Prostate gland (tissue), 2 donors: Measurements from ENCODE around the gene DRG1. TPM values are rescaled to one million over a fixed set of nuclear protein-coding genes. Genes with fewer than 3 reads are reported as not detected.

ENCODE experiments used
- DNase-seq: peaks from one replicate; pipeline ENCODE4 v3.0.0-alpha.2; 2019; ENCODE audit warnings: low spot score
- H3K27ac ChIP-seq, 2 donors: fragments of 200-600 bp; sonication (generic); 2 replicates each; pipeline ENCODE4 v1.5.1; 2017 to 2019
- H3K27me3 ChIP-seq: fragments of 200-600 bp; sonication (generic); replicated peaks from 2 replicates; pipeline ENCODE4 v1.5.1; 2019; ENCODE audit not compliant: insufficient read depth
- H3K36me3 ChIP-seq, 2 donors: fragments of 200-600 bp; sonication (generic); 1 replicate in 1 of 2; 2 replicates in 1 of 2; pipeline versions ENCODE4 v1.5.1 to v1.8.1; 2017 to 2019
- H3K4me1 ChIP-seq: fragments of 200-600 bp; sonication (generic); replicated peaks from 2 replicates; pipeline ENCODE4 v1.5.1; 2019
- H3K4me3 ChIP-seq, 2 donors: fragments of 200-600 bp; sonication (generic); 2 replicates each; pipeline ENCODE4 v1.5.1; 2017 to 2019
- H3K9me3 ChIP-seq: fragments of 200-600 bp; sonication (generic); 2 replicates; pipeline ENCODE4 v1.5.1; 2017
- CTCF ChIP-seq, 4 experiments: fragments of 200-600 bp in 2 of 4; fragments of 450-650 bp in 2 of 4; sonication (generic) in 2 of 4; IDR thresholded peaks; 1 replicate in 3 of 4; 2 replicates in 1 of 4; pipeline ENCODE4 v1.5.1; 2016 to 2019; ENCODE audit warnings: antibody characterized with exemption in 4 of 4, mild to moderate bottlenecking in 2 of 4, moderate library complexity in 2 of 4
- POLR2A ChIP-seq: fragments of 450-650 bp; IDR thresholded peaks from one replicate; pipeline ENCODE4 v1.6.1; 2016; ENCODE audit warnings: antibody characterized with exemption, mild to moderate bottlenecking
- POLR2AphosphoS5 ChIP-seq: sonication (generic); formaldehyde crosslinking; IDR thresholded peaks from one replicate; pipeline ENCODE4 v1.6.1; 2017; ENCODE audit warnings: antibody characterized with exemption
- WGBS: methylation state at CpG from one replicate; pipeline ENCODE4 v1.1.5; 2018; 5-methylcytosine and 5-hydroxymethylcytosine counted together
- intact Hi-C: fragments of 100-400 bp; cut with DNase I; formaldehyde crosslinking; loops from one replicate; pipeline ENCODE4 v1.14.2; 2022
- total RNA-seq, 2 donors: library from RNA; depleted of rRNA; stranded (reverse); fragments of >200 nt; gene quantifications; one replicate each; pipeline ENCODE4 v1.1.0, GENCODE V29; 2016

Gene DRG1
- total RNA-seq, 2 donors from 2014 or later = 61.6 to 82.1 TPM

- no peaks in the 10 kb centered on the region for H3K36me3 ChIP-seq
- no peak for TF ChIP-seq POLR2AphosphoS5
- no peak for TF ChIP-seq CTCF (IDR thresholded peaks at IDR 0.05)
- TF ChIP-seq POLR2A = no peak
- no peak for DNase-seq
- H3K27me3 ChIP-seq = no peaks in the 10 kb centered on the region
- 91% methylated on average over 2 of the region's 2 CpGs for WGBS
- intact Hi-C loops = loop anchor here (10.0 kb wide), 1 partner anchor 188 kb away; no protein-coding TSS in a partner anchor
- H3K27ac ChIP-seq = no peak overlapping the region
- no peak overlapping the region for H3K4me3 ChIP-seq
- no peaks in the 10 kb centered on the region for H3K9me3 ChIP-seq
- no peaks in the 10 kb centered on the region for H3K4me1 ChIP-seq
Measured at GRCh38 chr22:31446767-31447166, 47.4 kb downstream of the DRG1 start.

GRCh38 chr22:31447337-31447736 lies 47.9 kb downstream of the DRG1 start:
- Histone ChIP-seq H3K27me3 (no peaks in the 10 kb centered on the region), H3K9me3 (no peaks in the 10 kb centered on the region), H3K4me3 (no peak overlapping the region), H3K36me3 (no peaks in the 10 kb centered on the region), H3K4me1 (no peaks in the 10 kb centered on the region), H3K27ac (no peak overlapping the region)
- WGBS = 89% methylated on average over 3 of the region's 3 CpGs
- intact Hi-C loops = loop anchor here (10.0 kb wide), 1 partner anchor 187 kb away; no protein-coding TSS in a partner anchor
- no peak for TF ChIP-seq CTCF (IDR thresholded peaks at IDR 0.05)
- DNase-seq = no peak

- TF ChIP-seq POLR2A (no peak), CTCF (IDR thresholded peaks at IDR 0.05) (no peak), POLR2AphosphoS5 (no peak)
Measured at GRCh38 chr22:31448382-31448781, 49.0 kb downstream of the DRG1 start.

GRCh38 chr22:31449506-31449905 lies 50.1 kb downstream of the DRG1 start:
- 94% methylated on average over 4 of the region's 4 CpGs for WGBS
- no peak overlapping the region for H3K27ac ChIP-seq
- DNase-seq = no peak
- no peak overlapping the region for H3K4me3 ChIP-seq
- H3K9me3 ChIP-seq = no peaks in the 10 kb centered on the region
- peaks cover 0 to 12% of the 10 kb centered on the region in 2 donors for H3K36me3 ChIP-seq
- H3K27me3 ChIP-seq = no peaks in the 10 kb centered on the region
- intact Hi-C loops = loop anchor here (10.0 kb wide), 1 partner anchor 185 kb away; no protein-coding TSS in a partner anchor
- TF ChIP-seq CTCF (IDR thresholded peaks at IDR 0.05) = no peak
- TF ChIP-seq POLR2A = no peak
- TF ChIP-seq POLR2AphosphoS5 = no peak
- H3K4me1 ChIP-seq = no peaks in the 10 kb centered on the region

More at GRCh38 chr22:31448382-31448781, 49.0 kb downstream of the DRG1 start:
- Histone ChIP-seq H3K27ac (no peak overlapping the region), H3K36me3 (peaks cover 0 to under 1% of the 10 kb centered on the region in 2 donors), H3K27me3 (no peaks in the 10 kb centered on the region), H3K4me1 (no peaks in the 10 kb centered on the region), H3K4me3 (no peak overlapping the region), H3K9me3 (no peaks in the 10 kb centered on the region)
- 80% methylated on average over 2 of the region's 2 CpGs for WGBS
- no peak for DNase-seq
- intact Hi-C loops = loop anchor here (10.0 kb wide), 1 partner anchor 186 kb away; no protein-coding TSS in a partner anchor

- H3K36me3 ChIP-seq = peaks cover 0 to 12% of the 10 kb centered on the region in 2 donors
- TF ChIP-seq CTCF (IDR thresholded peaks at IDR 0.05) (peak in 3 of 4 experiments; percentile 33 to 38 (median 38)), POLR2A (no peak), POLR2AphosphoS5 (peak; percentile 38)
- no peak overlapping the region for H3K27ac ChIP-seq
- no peak for DNase-seq
- H3K9me3 ChIP-seq = no peaks in the 10 kb centered on the region
- no peaks in the 10 kb centered on the region for H3K4me1 ChIP-seq
- H3K4me3 ChIP-seq = no peak overlapping the region
- intact Hi-C loops = no loop called here
- 76% methylated on average over 5 of the region's 5 CpGs for WGBS
- H3K27me3 ChIP-seq = no peaks in the 10 kb centered on the region
Measured at GRCh38 chr22:31451709-31452571, 52.5 kb downstream of the DRG1 start.
